MM.1S (cell line): ENCODE measurements around the gene TBC1D7.
A peak's percentile ranks its signal among the peaks of the same experiment; 100 is the strongest.

Source experiments
- DNase-seq: peaks from one replicate; pipeline ENCODE4 v3.0.0-alpha.2; 2015
- H2AFZ ChIP-seq: fragments of 300-600 bp; sonication (generic); 2 replicates; pipeline ENCODE4 v1.6.0; 2016; ENCODE audit warnings: antibody characterized with exemption, low read length
- H3F3A ChIP-seq: fragments of 300-600 bp; sonication (generic); 2 replicates; pipeline ENCODE4 v1.6.1; 2016; ENCODE audit warnings: mild to moderate bottlenecking, antibody characterized with exemption, low read length, moderate library complexity, mixed read lengths; ENCODE audit not compliant: insufficient read depth
- H3K27ac ChIP-seq: fragments of 300-600 bp; sonication (generic); 2 replicates; pipeline ENCODE4 v1.5.1; 2016; ENCODE audit warnings: mild to moderate bottlenecking, low read length
- H3K27me3 ChIP-seq: fragments of 300-600 bp; sonication (generic); replicated peaks from 2 replicates; pipeline ENCODE4 v1.6.0; 2016; ENCODE audit warnings: low read length; ENCODE audit not compliant: insufficient read depth
- H3K36me3 ChIP-seq: fragments of 300-600 bp; sonication (generic); replicated peaks from 2 replicates; pipeline ENCODE4 v1.6.1; 2016; ENCODE audit warnings: mild to moderate bottlenecking, low read length, mixed read lengths; ENCODE audit not compliant: insufficient read depth
- H3K4me1 ChIP-seq: fragments of 300-600 bp; sonication (generic); 2 replicates; pipeline ENCODE4 v1.6.1; 2016; ENCODE audit warnings: low read length, mixed read lengths
- H3K4me2 ChIP-seq: fragments of 300-600 bp; sonication (generic); 2 replicates; pipeline ENCODE4 v1.6.0; 2016; ENCODE audit warnings: low read depth, low read length
- H3K4me3 ChIP-seq: fragments of 300-600 bp; sonication (generic); 2 replicates; pipeline ENCODE4 v1.5.1; 2016; ENCODE audit warnings: low read length, mixed read lengths
- H3K79me2 ChIP-seq: fragments of 300-600 bp; sonication (generic); 2 replicates; pipeline ENCODE4 v1.6.1; 2016; ENCODE audit warnings: mixed run types, low read length, mixed read lengths
- H3K9ac ChIP-seq: fragments of 300-600 bp; sonication (generic); 2 replicates; pipeline ENCODE4 v1.6.1; 2016; ENCODE audit warnings: low read length, mixed read lengths
- H3K9me2 ChIP-seq: fragments of 300-600 bp; sonication (generic); replicated peaks from 2 replicates; pipeline ENCODE4 v1.6.1; 2016; ENCODE audit warnings: mild to moderate bottlenecking, low read length, mixed read lengths; ENCODE audit not compliant: insufficient read depth
- H3K9me3 ChIP-seq: fragments of 300-600 bp; sonication (generic); replicated peaks from 2 replicates; pipeline ENCODE4 v1.6.1; 2016; ENCODE audit warnings: mild to moderate bottlenecking, low read length, mixed read lengths; ENCODE audit not compliant: insufficient read depth
- H4K20me1 ChIP-seq: fragments of 300-600 bp; sonication (generic); 2 replicates; pipeline ENCODE4 v1.6.1; 2016; ENCODE audit warnings: mild to moderate bottlenecking, low read length, moderate library complexity, mixed read lengths; ENCODE audit not compliant: insufficient read depth
- CTCF ChIP-seq: fragments of 300-600 bp; sonication (generic); IDR thresholded peaks from 2 replicates; pipeline ENCODE4 v1.5.1; 2016; ENCODE audit warnings: antibody characterized with exemption, low read length, mixed read lengths
- EZH2 ChIP-seq: fragments of 300-600 bp; sonication (generic); optimal IDR thresholded peaks from 2 replicates; pipeline ENCODE3; 2017; ENCODE audit warnings: low read depth, mild to moderate bottlenecking, antibody characterized with exemption, low read length, mixed read lengths
- EZH2phosphoT487 ChIP-seq: fragments of 300-600 bp; sonication (generic); IDR thresholded peaks from 2 replicates; pipeline ENCODE4 v1.6.1; 2018; ENCODE audit warnings: antibody characterized with exemption, low read length

The TBC1D7 gene

GRCh38 chr6:13263669-13264068 lies 64.7 kb downstream of the TBC1D7 start:
- H3K9me3 ChIP-seq = no peaks in the 10 kb centered on the region
- no peaks in the 10 kb centered on the region for H3K27me3 ChIP-seq
- H3K9me2 ChIP-seq = no peaks in the 10 kb centered on the region
- DNase-seq = no peak
- peaks cover 53% of the 10 kb centered on the region for H3K4me1 ChIP-seq
- no peak overlapping the region for H3K4me3 ChIP-seq
- H3F3A ChIP-seq = peaks cover 40% of the 10 kb centered on the region
- no peaks in the 10 kb centered on the region for H3K36me3 ChIP-seq
- TF ChIP-seq EZH2 (no peak), EZH2phosphoT487 (no peak), CTCF (no peak)
- H2AFZ ChIP-seq = no peak overlapping the region
- no peak overlapping the region for H3K27ac ChIP-seq
- no peak overlapping the region for H3K9ac ChIP-seq
- H3K4me2 ChIP-seq = no peak overlapping the region
- H3K79me2 ChIP-seq = no peaks in the 10 kb centered on the region
- no peaks in the 10 kb centered on the region for H4K20me1 ChIP-seq

GRCh38 chr6:13262302-13263230 lies 65.8 kb downstream of the TBC1D7 start:
- DNase-seq = no peak
- H3K27ac ChIP-seq = peak overlapping the region; percentile 73; the same call in 1 of the 2 replicates
- TF ChIP-seq EZH2 = no peak
- TF ChIP-seq CTCF = no peak
- TF ChIP-seq EZH2phosphoT487 = no peak
- no peaks in the 10 kb centered on the region for H3K79me2 ChIP-seq
- peak overlapping the region; percentile 69 for H3K4me2 ChIP-seq
- no peaks in the 10 kb centered on the region for H3K9me3 ChIP-seq
- H3K36me3 ChIP-seq = no peaks in the 10 kb centered on the region
- no peaks in the 10 kb centered on the region for H3K27me3 ChIP-seq
- peaks cover 57% of the 10 kb centered on the region for H3K4me1 ChIP-seq
- no peaks in the 10 kb centered on the region for H4K20me1 ChIP-seq
- peaks cover 40% of the 10 kb centered on the region for H3F3A ChIP-seq
- no peak overlapping the region for H3K9ac ChIP-seq
- H3K9me2 ChIP-seq = no peaks in the 10 kb centered on the region
- no peak overlapping the region for H3K4me3 ChIP-seq
- H2AFZ ChIP-seq = peak overlapping the region; percentile 56; the same call in 1 of the 2 replicates

GRCh38 chr6:13261464-13261994 lies 66.8 kb downstream of the TBC1D7 start:
- peaks cover 40% of the 10 kb centered on the region for H3F3A ChIP-seq
- DNase-seq = peak; percentile 77
- H3K4me2 ChIP-seq = peak overlapping the region; percentile 69
- no peaks in the 10 kb centered on the region for H3K79me2 ChIP-seq
- H3K4me1 ChIP-seq = peaks cover 58% of the 10 kb centered on the region
- H3K9ac ChIP-seq = no peak overlapping the region
- H3K9me3 ChIP-seq = no peaks in the 10 kb centered on the region
- no peaks in the 10 kb centered on the region for H3K9me2 ChIP-seq
- peak overlapping the region; percentile 56 for H2AFZ ChIP-seq
- TF ChIP-seq EZH2phosphoT487 (no peak), CTCF (no peak), EZH2 (no peak)
- peak overlapping the region; percentile 73 for H3K27ac ChIP-seq
- H3K27me3 ChIP-seq = no peaks in the 10 kb centered on the region
- no peaks in the 10 kb centered on the region for H3K36me3 ChIP-seq
- peak overlapping the region; percentile 45 for H3K4me3 ChIP-seq
- no peaks in the 10 kb centered on the region for H4K20me1 ChIP-seq
